Muscle of leg (tissue), 11 donors: ENCODE data around the gene RPL22L1. TPM values are rescaled to one million over a fixed set of nuclear protein-coding genes. Genes with fewer than 3 reads are reported as not detected.

ENCODE experiments used
- DNase-seq: peaks from one replicate; pipeline ENCODE4 v3.0.0; 2013
- H3K27ac ChIP-seq: one replicate; pipeline ENCODE4 v1.5.1; 2013; ENCODE audit warnings: mild to moderate bottlenecking, low read length, control low read depth
- H3K27me3 ChIP-seq: one replicate; pipeline ENCODE4 v1.6.1; 2013; ENCODE audit warnings: low read length; ENCODE audit not compliant: control insufficient read depth, insufficient read depth
- H3K36me3 ChIP-seq: one replicate; pipeline ENCODE4 v1.6.1; 2013; ENCODE audit warnings: low read length; ENCODE audit not compliant: control insufficient read depth, insufficient read depth
- H3K4me1 ChIP-seq: one replicate; pipeline ENCODE4 v1.6.1; 2013; ENCODE audit warnings: low read length; ENCODE audit not compliant: control insufficient read depth, insufficient read depth
- H3K4me3 ChIP-seq: one replicate; pipeline ENCODE4 v1.5.1; 2013; ENCODE audit warnings: low read length, control low read depth
- H3K9me3 ChIP-seq: replicated peaks from 2 replicates; pipeline ENCODE4 v1.6.1; 2013; ENCODE audit warnings: low read depth, low read length; ENCODE audit not compliant: control insufficient read depth
- WGBS: methylation state at CpG from one replicate; pipeline ENCODE4 v1.1.5; 2013; ENCODE audit warnings: missing lambda C conversion rate; ENCODE audit not compliant: insufficient coverage; 5-methylcytosine and 5-hydroxymethylcytosine counted together
- polyA plus RNA-seq, 8 donors: library from polyadenylated mRNA; unstranded; fragments of 120-200 nt; gene quantifications; one replicate each; pipeline versions ENCODE4 v1.2.1 to v1.2.3, GENCODE V29; 2013; ENCODE audit warnings: inconsistent platforms in 1 of 8, low replicate concordance in 1 of 8; ENCODE audit not compliant: insufficient read length in 8 of 8, insufficient read depth in 1 of 8
- total RNA-seq: library from RNA; stranded (reverse); fragments of 120-200 nt; gene quantifications from one replicate; pipeline ENCODE4 v1.2.4, GENCODE V29; 2013

RPL22L1 gene
- total and polyA plus RNA-seq, 9 donors = 51.2 to 99.0 (median 60.8) TPM

DNA sequence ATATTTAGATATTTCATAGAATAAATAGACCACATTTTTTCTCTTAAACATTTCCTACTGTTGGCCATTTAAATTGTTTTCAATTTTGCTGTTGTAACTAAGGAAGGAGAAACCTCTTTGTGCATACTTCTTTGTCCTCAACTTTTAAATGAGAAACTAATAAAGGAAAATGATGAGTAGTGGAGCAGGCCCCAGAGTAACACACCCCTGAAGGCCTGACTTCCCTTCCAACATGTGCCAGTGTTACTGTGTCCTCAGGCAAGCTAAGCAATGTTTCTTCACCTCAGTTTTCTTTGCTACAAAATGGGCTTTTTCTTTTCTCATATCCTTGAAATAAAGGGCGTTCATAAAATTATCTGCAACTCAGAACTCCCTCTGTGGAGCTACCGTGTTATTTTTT lies 53.7 kb downstream of the RPL22L1 start:
- H3K27ac ChIP-seq = no peak overlapping the region
- DNase-seq = no peak
- peaks cover 2% of the 10 kb centered on the region for H3K27me3 ChIP-seq
- H3K4me3 ChIP-seq = no peak overlapping the region
- no peaks in the 10 kb centered on the region for H3K36me3 ChIP-seq
- no peaks in the 10 kb centered on the region for H3K9me3 ChIP-seq
- peaks cover 30% of the 10 kb centered on the region for H3K4me1 ChIP-seq
- whole genome bisulfite sequencing = 85% methylated on average over 2 of the region's 2 CpGs

DNA sequence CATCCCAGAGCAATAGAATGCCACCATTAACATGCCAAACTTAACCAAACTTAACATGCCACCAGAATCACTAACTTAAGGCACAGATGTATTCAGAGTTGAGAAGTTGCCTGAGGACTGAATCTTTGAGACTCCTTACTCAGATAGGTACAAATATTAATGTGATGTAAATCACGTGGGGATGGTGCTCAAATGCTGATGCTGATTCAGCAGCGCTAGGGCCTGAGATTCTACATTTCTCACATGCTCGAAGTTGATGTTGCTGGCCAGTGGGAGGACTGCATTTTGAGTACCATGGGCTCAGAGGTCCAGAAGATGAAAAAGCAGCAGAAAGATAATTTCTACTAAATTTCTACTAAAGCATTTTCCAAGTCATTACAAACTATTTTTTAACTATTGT lies 54.1 kb downstream of the RPL22L1 start:
- Histone ChIP-seq H3K27ac (no peak overlapping the region), H3K36me3 (no peaks in the 10 kb centered on the region), H3K4me1 (peaks cover 30% of the 10 kb centered on the region), H3K27me3 (peaks cover 2% of the 10 kb centered on the region), H3K4me3 (no peak overlapping the region), H3K9me3 (no peaks in the 10 kb centered on the region)
- 47% methylated on average over 2 of the region's 3 CpGs for WGBS
- DNase-seq = no peak

DNA sequence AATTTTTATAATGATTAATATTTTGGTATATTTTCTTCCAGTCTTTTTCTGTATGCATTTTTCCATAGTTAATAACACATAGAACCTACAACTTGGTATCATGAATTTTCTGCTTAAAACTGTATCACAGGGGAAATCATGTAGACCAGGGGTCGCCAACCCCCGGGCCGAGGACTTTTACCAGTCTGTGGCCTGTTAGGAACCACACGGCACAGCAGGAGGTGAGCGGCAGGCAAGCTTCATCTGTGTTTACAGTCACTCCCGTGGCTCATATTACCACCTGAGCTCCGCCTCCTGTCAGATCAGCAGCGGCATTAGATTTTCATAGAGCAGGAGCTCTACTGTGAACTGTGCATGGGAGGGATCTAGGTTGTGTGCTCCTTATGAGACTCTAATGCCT lies 54.7 kb downstream of the RPL22L1 start:
- Histone ChIP-seq H3K27ac (no peak overlapping the region), H3K4me3 (no peak overlapping the region), H3K4me1 (peaks cover 30% of the 10 kb centered on the region), H3K36me3 (no peaks in the 10 kb centered on the region), H3K9me3 (no peaks in the 10 kb centered on the region), H3K27me3 (peaks cover 2% of the 10 kb centered on the region)
- 6% methylated on average over 5 of the region's 8 CpGs for WGBS
- DNase-seq = no peak

Other genes with a start within 250 kb of the RPL22L1 start
- gene EIF5A2, start 38.4 kb upstream of the RPL22L1 start, total RNA-seq = 5.1 TPM
- gene EIF5A2, start 38.4 kb upstream of the RPL22L1 start, polyA plus RNA-seq = 1 to 10 TPM; 2.7 to 5.9 (median 4.0) TPM
- under 0.01 TPM for gene SLC2A2, start 156.5 kb upstream of the RPL22L1 start, total RNA-seq
- gene SLC2A2, start 156.5 kb upstream of the RPL22L1 start, polyA plus RNA-seq = 10 to 100 TPM in 1 of 8 donors, 1 to 10 TPM in 1, under 1 TPM in 3, not detected in 3; 0.04 to 10.6 (median 0.87) TPM